Left lung (tissue), 10 donors: ENCODE data around the gene SMARCA4. TPM values are rescaled to one million over a fixed set of nuclear protein-coding genes. Genes with fewer than 3 reads are reported as not detected.

Source experiments
- ATAC-seq: fragments of 200-7000 bp; cut with Tn5 transposase; one replicate; pipeline ENCODE4 v1.9.1; 2020; ENCODE audit warnings: moderate library complexity
- DNase-seq, 4 donors: peaks; one replicate each; pipeline ENCODE4 v3.0.0-alpha.2; 2013 to 2020
- H3K27ac ChIP-seq, 2 donors: fragments of 200-600 bp; sonication (generic) in 1 of 2; one replicate each; pipeline versions ENCODE4 v1.5.0 to v1.8.0; 2020 to 2021
- H3K27me3 ChIP-seq, 2 donors: fragments of 200-600 bp; sonication (generic) in 1 of 2; one replicate each; pipeline versions ENCODE4 v1.5.0 to v1.8.0; 2020 to 2021
- H3K36me3 ChIP-seq, 2 donors: fragments of 200-600 bp; sonication (generic) in 1 of 2; one replicate each; pipeline versions ENCODE4 v1.5.0 to v1.8.0; 2020 to 2021
- H3K4me1 ChIP-seq, 2 donors: fragments of 200-600 bp; one replicate each; pipeline ENCODE4 v1.8.0; 2021
- H3K4me3 ChIP-seq, 2 donors: fragments of 200-600 bp; sonication (generic) in 1 of 2; one replicate each; pipeline versions ENCODE4 v1.5.0 to v1.8.0; 2020 to 2021; ENCODE audit warnings: mild to moderate bottlenecking in 1 of 2
- H3K9me3 ChIP-seq, 2 donors: fragments of 200-600 bp; sonication (generic) in 1 of 2; one replicate each; pipeline versions ENCODE4 v1.5.0 to v1.8.0; 2020 to 2021
- CTCF ChIP-seq, 2 donors: fragments of 200-600 bp; sonication (generic) in 1 of 2; IDR thresholded peaks; one replicate each; pipeline versions ENCODE4 v1.5.0 to v1.8.0; 2021; ENCODE audit warnings: antibody characterized with exemption in 2 of 2
- intact Hi-C, 2 donors: fragments of 100-400 bp; cut with DNase I; formaldehyde crosslinking; loops; one replicate each; pipeline versions ENCODE4 v1.11.2 to v1.14.2; 2022
- polyA plus RNA-seq, 6 donors: library from polyadenylated mRNA; unstranded; fragments of 120-200 nt; gene quantifications; one replicate each; pipeline ENCODE4 v1.2.1, GENCODE V29; 2013; ENCODE audit not compliant: insufficient read length in 6 of 6
- total RNA-seq, 2 donors: library from RNA; stranded (reverse); fragmentation: NEBNext Ultra II Directional; extraction: Animal tissue kit (Norgen Biotek cat#: 25700); gene quantifications; one replicate each; pipeline ENCODE4 v1.2.1, GENCODE V29; 2021
- donor health status: DM: no; HTN: yes; CAD: no.
- donor health status: DM: no; HTN: no; CAD: no.

SMARCA4 gene
- total and polyA plus RNA-seq, 8 donors: 98.3 to 168 (median 151) TPM

GRCh38 chr19:11017275-11018035, 56.6 kb downstream of the SMARCA4 start:
- ATAC-seq (no peak), DNase-seq (no peak)
- Histone ChIP-seq H3K27me3 (no peaks in the 10 kb centered on the region), H3K36me3 (peaks cover 0 to 100% of the 10 kb centered on the region in 2 donors), H3K4me3 (no peak overlapping the region), H3K27ac (no peak overlapping the region), H3K4me1 (no peaks in the 10 kb centered on the region), H3K9me3 (no peaks in the 10 kb centered on the region)
- intact Hi-C loops: no loop called here
- TF ChIP-seq CTCF (IDR thresholded peaks at IDR 0.05): no peak

DNA sequence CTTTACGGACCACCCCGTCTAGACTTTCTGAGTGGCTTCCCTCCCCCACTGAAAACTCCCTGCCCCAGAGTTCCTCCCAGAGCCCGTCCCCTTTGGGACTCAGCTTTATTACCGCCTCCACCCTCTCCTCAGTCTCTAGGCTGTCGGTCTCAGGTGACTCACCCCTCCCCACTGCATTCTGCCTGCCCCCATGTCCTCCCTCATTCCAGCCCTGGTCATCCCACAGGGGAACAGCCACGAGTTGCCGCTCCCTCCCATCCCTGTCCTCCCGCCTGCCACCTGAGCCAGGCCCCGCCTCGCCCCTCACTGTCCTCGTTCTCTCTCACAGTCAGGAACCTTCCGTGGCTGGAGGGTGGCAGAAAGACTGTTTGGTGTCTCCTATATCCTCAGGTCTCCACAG, 57.3 kb downstream of the SMARCA4 start:
- ATAC-seq: peak; percentile 50
- Histone ChIP-seq H3K4me3 (no peak overlapping the region), H3K27me3 (no peaks in the 10 kb centered on the region), H3K9me3 (no peaks in the 10 kb centered on the region), H3K36me3 (peaks cover 0 to 100% of the 10 kb centered on the region in 2 donors), H3K27ac (no peak overlapping the region), H3K4me1 (no peaks in the 10 kb centered on the region)
- peak in 1 of 4 donors; percentile 13 for DNase-seq
- no peak for TF ChIP-seq CTCF (IDR thresholded peaks at IDR 0.05)
- intact Hi-C loops: no loop called here

DNA sequence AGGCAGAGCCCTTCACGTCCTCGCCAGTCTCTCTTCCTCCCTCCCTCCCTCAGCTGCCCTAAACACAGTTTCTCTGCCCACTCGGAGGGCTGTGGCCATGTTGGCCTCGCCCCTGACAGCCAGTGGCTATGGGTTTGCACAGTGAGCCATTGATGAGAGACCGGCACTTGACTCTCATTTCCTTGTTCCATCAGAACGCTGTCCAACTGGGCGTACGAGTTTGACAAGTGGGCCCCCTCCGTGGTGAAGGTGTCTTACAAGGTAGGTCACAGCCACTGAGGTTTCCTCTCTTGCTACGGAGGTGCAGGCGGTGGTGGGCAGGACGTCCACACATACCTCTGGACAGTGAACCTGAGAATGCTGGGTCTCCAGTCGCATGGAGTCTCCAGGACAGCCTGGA, 57.9 kb downstream of the SMARCA4 start:
- Histone ChIP-seq H3K9me3 (no peaks in the 10 kb centered on the region), H3K4me3 (no peak overlapping the region), H3K36me3 (peaks cover 0 to 100% of the 10 kb centered on the region in 2 donors), H3K27me3 (no peaks in the 10 kb centered on the region), H3K4me1 (no peaks in the 10 kb centered on the region), H3K27ac (no peak overlapping the region)
- DNase-seq (peak in 3 of 4 donors; percentile 9 to 69 (median 45)), ATAC-seq (peak; percentile 71)
- no peak for TF ChIP-seq CTCF (IDR thresholded peaks at IDR 0.05)
- intact Hi-C loops: no loop called here

GRCh38 chr19:11019262-11019661, 58.4 kb downstream of the SMARCA4 start:
- DNase-seq (no peak), ATAC-seq (no peak)
- no peaks in the 10 kb centered on the region for H3K27me3 ChIP-seq
- no peak for TF ChIP-seq CTCF (IDR thresholded peaks at IDR 0.05)
- H3K27ac ChIP-seq: no peak overlapping the region
- no peak overlapping the region for H3K4me3 ChIP-seq
- peaks cover 0 to 100% of the 10 kb centered on the region in 2 donors for H3K36me3 ChIP-seq
- no peaks in the 10 kb centered on the region for H3K4me1 ChIP-seq
- no peaks in the 10 kb centered on the region for H3K9me3 ChIP-seq
- intact Hi-C loops: no loop called here

- intact Hi-C loops: loop anchor here in 1 of 2 donors (10.0 kb wide), 1 partner anchor 85 kb away; no protein-coding TSS in a partner anchor
- no peak overlapping the region for H3K27ac ChIP-seq
- no peaks in the 10 kb centered on the region for H3K4me1 ChIP-seq
- DNase-seq (no peak), ATAC-seq (no peak)
- TF ChIP-seq CTCF (IDR thresholded peaks at IDR 0.05): no peak
- no peaks in the 10 kb centered on the region for H3K9me3 ChIP-seq
- H3K27me3 ChIP-seq: no peaks in the 10 kb centered on the region
- peaks cover 0 to 100% of the 10 kb centered on the region in 2 donors for H3K36me3 ChIP-seq
- H3K4me3 ChIP-seq: no peak overlapping the region
These were observed 59.0 kb downstream of the SMARCA4 start for GRCh38 chr19:11019824-11020223.
